Tibial artery (tissue), 4 donors: ENCODE results near the gene SHROOM4.

Experiments used
- DNase-seq, 2 donors: peaks; one replicate each; pipeline ENCODE4 v3.0.0-alpha.2; 2019
- H3K27ac ChIP-seq, 2 donors: fragments of 200-600 bp; sonication (generic) in 1 of 2; 1 replicate in 1 of 2; 2 replicates in 1 of 2; pipeline ENCODE4 v1.5.1; 2018 to 2019; ENCODE audit warnings: mild to moderate bottlenecking in 1 of 2
- H3K27me3 ChIP-seq, 2 donors: fragments of 200-600 bp; sonication (generic) in 1 of 2; one replicate each; pipeline versions ENCODE4 v1.5.1 to v1.6.0; 2016 to 2019
- H3K36me3 ChIP-seq, 3 donors: fragments of 200-600 bp; sonication (generic) in 2 of 3; one replicate each; pipeline ENCODE4 v1.5.1; 2016 to 2019; ENCODE audit warnings: mild to moderate bottlenecking in 2 of 3
- H3K4me1 ChIP-seq, 4 donors: fragments of 200-600 bp; sonication (generic) in 2 of 4; 1 replicate in 3 of 4; 2 replicates in 1 of 4; pipeline ENCODE4 v1.5.1; 2016 to 2019
- H3K4me3 ChIP-seq, 2 donors: fragments of 200-600 bp; sonication (generic) in 1 of 2; 1 replicate in 1 of 2; 2 replicates in 1 of 2; pipeline ENCODE4 v1.5.1; 2018 to 2019; ENCODE audit warnings: mild to moderate bottlenecking in 2 of 2
- H3K9me3 ChIP-seq, 3 donors: fragments of 200-600 bp; sonication (generic) in 1 of 3; one replicate each; pipeline ENCODE4 v1.5.1; 2016 to 2019
- CTCF ChIP-seq, 2 experiments: fragments of 200-600 bp in 1 of 2; fragments of 450-650 bp in 1 of 2; IDR thresholded peaks; one replicate each; pipeline ENCODE4 v1.5.1; 2017 to 2019; ENCODE audit warnings: antibody characterized with exemption in 2 of 2, mild to moderate bottlenecking in 1 of 2, moderate library complexity in 1 of 2
- intact Hi-C: fragments of 100-400 bp; cut with DNase I; formaldehyde crosslinking; loops from one replicate; pipeline ENCODE4 v1.15.0; 2023; ENCODE audit warnings: low total_unique reads

SHROOM4 gene

DNA sequence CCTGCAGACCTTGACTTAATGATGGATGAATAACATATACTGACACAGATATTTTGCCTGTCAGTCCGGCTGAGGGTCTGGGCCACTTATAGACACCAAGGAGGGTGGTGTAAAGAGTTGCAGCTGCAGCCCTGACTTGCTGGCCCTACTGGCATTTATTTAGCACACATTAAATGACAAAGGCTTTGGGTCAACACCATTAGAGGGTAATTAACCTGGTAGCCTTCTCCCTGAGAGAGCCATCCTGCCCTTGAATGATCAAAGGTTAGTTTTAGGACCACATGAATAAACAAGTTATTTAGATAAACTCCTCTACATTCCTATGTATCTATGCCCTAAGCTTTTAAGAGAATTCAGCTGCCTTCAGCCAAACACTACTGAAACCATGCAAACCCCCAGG is 232.6 kb downstream of the SHROOM4 start:
- no peak for DNase-seq
- H3K27ac ChIP-seq: no peak overlapping the region
- intact Hi-C loops: no loop called here
- no peak for TF ChIP-seq CTCF (IDR thresholded peaks at IDR 0.05)
- no peak overlapping the region for H3K4me3 ChIP-seq
- no peaks in the 10 kb centered on the region for H3K4me1 ChIP-seq
- H3K27me3 ChIP-seq: no peaks in the 10 kb centered on the region
- no peaks in the 10 kb centered on the region for H3K36me3 ChIP-seq
- no peaks in the 10 kb centered on the region for H3K9me3 ChIP-seq

DNA sequence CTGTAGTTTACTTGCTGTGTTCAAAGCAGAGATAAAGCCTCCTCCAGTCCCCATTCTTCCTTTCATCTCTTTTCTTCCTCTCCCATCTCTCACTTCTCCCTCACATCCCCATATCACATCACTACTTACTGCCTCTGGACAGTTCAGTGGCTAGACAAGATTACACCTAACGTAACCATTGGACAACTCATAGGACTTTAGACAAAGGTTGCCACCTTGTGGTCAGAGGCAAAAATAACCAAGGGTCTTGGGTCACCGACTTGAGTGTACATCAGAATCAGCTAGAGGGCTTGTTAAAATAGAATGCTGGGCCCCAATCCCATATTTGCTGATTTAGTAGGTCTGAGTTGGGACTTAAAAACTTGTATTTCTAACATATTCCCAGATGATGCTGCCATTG is 234.0 kb downstream of the SHROOM4 start:
- Histone ChIP-seq H3K4me3 (no peak overlapping the region), H3K9me3 (no peaks in the 10 kb centered on the region), H3K27ac (no peak overlapping the region), H3K36me3 (no peaks in the 10 kb centered on the region), H3K4me1 (no peaks in the 10 kb centered on the region), H3K27me3 (no peaks in the 10 kb centered on the region)
- peak in 1 of 2 donors; percentile 23 for DNase-seq
- peak in 1 of 2 experiments; percentile 25 for TF ChIP-seq CTCF (IDR thresholded peaks at IDR 0.05)
- intact Hi-C loops: no loop called here

DNA sequence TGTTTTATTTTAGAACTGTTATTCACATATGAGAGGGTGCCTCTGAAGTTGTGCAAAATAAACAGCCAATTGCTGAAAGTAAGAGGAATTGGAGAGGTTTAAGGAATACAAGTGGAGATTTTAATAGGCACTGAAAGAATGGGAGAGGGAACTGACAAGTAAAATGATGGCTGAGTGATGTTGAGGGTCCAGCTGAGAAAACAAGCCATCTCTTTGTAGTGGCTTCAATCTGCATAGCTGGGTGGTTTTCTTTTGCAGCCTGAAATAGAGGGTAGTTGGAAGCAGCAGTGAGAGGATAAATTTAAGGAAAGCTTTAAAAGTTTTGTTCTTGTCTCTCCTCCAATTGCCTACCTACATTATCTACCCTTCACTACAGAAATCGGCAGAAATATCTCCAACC is 236.7 kb downstream of the SHROOM4 start:
- H3K4me1 ChIP-seq: no peaks in the 10 kb centered on the region
- H3K4me3 ChIP-seq: no peak overlapping the region
- no peak overlapping the region for H3K27ac ChIP-seq
- TF ChIP-seq CTCF (IDR thresholded peaks at IDR 0.05): no peak
- H3K27me3 ChIP-seq: no peaks in the 10 kb centered on the region
- no peaks in the 10 kb centered on the region for H3K36me3 ChIP-seq
- intact Hi-C loops: no loop called here
- no peaks in the 10 kb centered on the region for H3K9me3 ChIP-seq
- DNase-seq: no peak

DNA sequence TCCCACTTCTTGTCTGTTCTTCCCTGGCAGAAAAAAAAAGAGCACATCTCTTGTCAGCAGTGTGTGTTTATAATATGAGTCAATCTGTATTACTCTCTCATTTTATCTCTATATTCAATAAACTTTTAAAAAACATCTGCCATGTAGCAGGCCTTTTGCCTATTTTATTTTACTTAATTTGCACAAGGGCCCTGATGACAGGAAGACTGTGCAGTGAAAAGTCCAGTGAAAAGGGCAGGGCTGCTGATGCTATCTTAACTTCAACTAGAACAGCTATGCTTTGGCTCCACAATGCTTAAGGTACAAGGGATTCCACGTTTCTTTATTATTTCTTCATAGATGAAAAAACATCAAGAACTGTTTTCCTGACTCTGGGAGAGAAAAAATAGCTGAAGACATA is 246.4 kb downstream of the SHROOM4 start:
- intact Hi-C loops: no loop called here
- no peak for DNase-seq

DNA sequence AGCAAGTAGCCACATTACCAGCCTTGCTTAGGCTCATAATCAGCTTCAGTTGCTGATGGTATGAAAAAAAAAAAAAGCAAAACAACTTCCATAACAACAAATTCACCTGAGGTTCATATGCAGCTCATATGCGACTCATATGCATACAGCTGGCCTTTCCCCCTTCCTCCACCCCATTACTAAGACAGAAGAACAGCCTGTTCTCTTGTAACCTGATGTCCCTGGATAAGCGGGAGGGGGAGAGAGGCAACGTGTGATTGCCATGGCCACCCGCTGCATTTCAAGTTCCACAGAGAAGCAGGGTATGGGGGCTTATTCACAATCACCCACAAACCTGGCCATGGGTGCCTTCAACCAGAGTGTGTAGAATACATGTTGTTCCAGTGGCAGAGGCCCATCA is 248.3 kb downstream of the SHROOM4 start:
- H3K4me3 ChIP-seq: no peak overlapping the region
- H3K9me3 ChIP-seq: no peaks in the 10 kb centered on the region
- no peak for TF ChIP-seq CTCF (IDR thresholded peaks at IDR 0.05)
- no peaks in the 10 kb centered on the region for H3K36me3 ChIP-seq
- H3K4me1 ChIP-seq: no peaks in the 10 kb centered on the region
- H3K27ac ChIP-seq: no peak overlapping the region
- DNase-seq: no peak
- no peaks in the 10 kb centered on the region for H3K27me3 ChIP-seq
- intact Hi-C loops: no loop called here

More for the DNA sequence above, 246.4 kb downstream of the SHROOM4 start:
- H3K27me3 ChIP-seq: no peaks in the 10 kb centered on the region
- H3K36me3 ChIP-seq: no peaks in the 10 kb centered on the region
- H3K4me3 ChIP-seq: no peak overlapping the region
- no peak for TF ChIP-seq CTCF (IDR thresholded peaks at IDR 0.05)
- H3K27ac ChIP-seq: no peak overlapping the region
- no peaks in the 10 kb centered on the region for H3K4me1 ChIP-seq
- peaks cover 0 to 6% (median 0%) of the 10 kb centered on the region in 3 donors for H3K9me3 ChIP-seq
